GM12872 (cell line): ENCODE data around the gene TDRD9.

ENCODE experiments used
- TF ChIP-seq, protein P1 (sequence below): IDR thresholded peaks from 3 replicates; pipeline ENCODE4 v1.5.1; 2011; ENCODE audit warnings: low read depth, mild to moderate bottlenecking, low read length, moderate library complexity; ENCODE audit not compliant: insufficient read depth

The TDRD9 gene

DNA sequence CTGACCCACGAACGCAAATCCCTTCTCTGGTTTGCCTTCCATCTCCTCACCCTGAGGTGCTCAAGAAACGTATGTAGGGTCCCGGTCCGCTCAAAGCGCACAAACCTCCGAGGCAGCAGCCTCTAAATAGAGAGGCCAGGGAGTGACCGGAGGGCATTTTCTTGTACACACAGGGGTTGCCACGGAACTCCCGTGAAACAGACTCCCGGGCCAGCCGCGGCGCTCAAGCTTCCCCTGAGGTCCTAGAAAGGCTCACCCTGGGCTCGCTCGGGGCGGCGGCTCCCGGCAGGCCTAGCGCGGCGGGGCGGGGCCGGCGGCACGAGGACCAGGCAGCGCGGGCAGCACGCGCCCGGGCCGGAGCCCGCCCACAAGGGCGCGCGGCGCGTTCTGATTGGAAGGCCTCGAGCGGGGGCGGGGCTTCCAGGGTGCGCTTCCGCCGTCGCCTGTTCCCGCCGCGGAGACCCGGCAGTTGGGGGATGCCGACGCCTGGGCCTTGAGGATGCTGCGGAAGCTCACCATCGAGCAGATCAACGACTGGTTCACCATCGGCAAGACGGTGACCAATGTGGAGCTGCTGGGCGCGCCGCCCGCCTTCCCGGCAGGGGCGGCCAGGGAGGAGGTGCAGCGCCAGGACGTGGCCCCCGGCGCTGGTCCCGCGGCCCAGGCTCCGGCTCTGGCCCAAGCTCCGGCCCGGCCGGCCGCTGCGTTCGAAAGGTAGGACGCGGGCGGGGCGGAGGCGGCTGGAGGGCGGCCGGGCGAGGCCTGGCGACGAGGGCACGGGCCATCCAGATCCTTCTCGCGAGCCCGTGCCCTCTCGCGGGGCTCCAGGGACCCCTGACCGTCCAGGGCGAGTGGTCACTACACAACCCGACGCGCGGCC is at the start of gene TDRD9:
Gene TDRD9 (plus strand): TSS at position 446 of the 880 bp plus-strand sequence. CDS start 54 bp downstream, at position 500.
- TF ChIP-seq, protein P1, sequence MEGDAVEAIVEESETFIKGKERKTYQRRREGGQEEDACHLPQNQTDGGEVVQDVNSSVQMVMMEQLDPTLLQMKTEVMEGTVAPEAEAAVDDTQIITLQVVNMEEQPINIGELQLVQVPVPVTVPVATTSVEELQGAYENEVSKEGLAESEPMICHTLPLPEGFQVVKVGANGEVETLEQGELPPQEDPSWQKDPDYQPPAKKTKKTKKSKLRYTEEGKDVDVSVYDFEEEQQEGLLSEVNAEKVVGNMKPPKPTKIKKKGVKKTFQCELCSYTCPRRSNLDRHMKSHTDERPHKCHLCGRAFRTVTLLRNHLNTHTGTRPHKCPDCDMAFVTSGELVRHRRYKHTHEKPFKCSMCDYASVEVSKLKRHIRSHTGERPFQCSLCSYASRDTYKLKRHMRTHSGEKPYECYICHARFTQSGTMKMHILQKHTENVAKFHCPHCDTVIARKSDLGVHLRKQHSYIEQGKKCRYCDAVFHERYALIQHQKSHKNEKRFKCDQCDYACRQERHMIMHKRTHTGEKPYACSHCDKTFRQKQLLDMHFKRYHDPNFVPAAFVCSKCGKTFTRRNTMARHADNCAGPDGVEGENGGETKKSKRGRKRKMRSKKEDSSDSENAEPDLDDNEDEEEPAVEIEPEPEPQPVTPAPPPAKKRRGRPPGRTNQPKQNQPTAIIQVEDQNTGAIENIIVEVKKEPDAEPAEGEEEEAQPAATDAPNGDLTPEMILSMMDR = no peak

DNA sequence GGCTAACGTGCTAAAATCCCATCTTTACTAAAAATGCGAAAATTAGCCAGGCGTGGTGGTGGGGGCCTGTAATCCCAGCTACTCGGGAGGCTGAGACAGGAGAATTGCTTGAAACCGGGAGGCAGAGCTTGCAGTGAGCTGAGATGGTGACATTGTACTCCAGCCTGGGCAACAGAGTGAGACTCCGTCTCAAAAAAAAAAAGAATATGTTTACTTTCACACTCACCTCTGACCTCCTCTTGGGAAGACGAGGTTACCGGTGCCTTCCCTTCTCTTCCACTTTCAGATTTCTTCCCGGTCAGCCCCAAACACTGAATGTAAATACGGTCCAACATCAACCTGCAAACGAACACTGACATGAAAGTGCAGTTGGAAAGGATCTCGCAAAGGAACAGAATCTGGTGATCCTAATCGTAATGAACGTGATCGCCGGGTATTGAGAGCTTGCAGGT is 49.1 kb upstream of the TDRD9 start:
- TF ChIP-seq, protein P1 = no peak

DNA sequence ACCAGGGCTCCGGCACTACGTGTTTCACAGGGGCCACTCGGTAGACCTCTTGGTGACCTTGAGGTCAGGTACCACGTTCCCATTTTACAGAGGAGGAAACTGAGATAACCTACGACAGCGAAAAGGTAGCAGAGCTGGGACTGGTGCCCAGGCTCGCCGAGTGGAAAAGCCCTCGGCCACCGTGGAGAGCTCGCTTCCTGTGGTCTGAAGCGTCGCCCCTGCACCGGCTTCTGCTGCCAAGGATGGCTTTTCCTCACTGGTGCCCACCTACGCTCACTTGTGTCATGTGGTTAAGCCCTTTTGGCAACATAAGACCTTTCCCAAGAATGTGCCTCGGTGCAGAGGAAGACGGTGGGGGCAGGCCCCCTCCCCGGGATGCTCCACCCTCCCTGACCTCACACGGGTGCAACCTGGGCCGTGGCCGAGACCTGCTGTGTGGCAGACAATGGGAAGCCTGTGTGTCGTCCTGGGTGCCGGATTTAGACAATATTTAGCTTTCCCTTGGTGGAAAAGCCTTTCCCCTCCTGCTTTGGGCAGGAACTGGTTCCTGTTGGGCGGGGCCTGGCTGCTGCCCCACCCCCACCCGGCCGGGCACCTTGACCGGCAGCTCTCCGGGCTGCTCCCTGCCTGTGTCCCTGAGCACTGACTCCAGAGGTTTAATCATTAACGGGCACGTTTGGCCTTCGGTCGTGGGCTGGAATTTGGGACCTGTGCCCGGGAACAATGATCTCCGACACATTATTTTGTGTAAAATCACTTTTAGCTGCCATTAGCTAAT is 48.5 kb upstream of the TDRD9 start:
- TF ChIP-seq, protein P1 = no peak

DNA sequence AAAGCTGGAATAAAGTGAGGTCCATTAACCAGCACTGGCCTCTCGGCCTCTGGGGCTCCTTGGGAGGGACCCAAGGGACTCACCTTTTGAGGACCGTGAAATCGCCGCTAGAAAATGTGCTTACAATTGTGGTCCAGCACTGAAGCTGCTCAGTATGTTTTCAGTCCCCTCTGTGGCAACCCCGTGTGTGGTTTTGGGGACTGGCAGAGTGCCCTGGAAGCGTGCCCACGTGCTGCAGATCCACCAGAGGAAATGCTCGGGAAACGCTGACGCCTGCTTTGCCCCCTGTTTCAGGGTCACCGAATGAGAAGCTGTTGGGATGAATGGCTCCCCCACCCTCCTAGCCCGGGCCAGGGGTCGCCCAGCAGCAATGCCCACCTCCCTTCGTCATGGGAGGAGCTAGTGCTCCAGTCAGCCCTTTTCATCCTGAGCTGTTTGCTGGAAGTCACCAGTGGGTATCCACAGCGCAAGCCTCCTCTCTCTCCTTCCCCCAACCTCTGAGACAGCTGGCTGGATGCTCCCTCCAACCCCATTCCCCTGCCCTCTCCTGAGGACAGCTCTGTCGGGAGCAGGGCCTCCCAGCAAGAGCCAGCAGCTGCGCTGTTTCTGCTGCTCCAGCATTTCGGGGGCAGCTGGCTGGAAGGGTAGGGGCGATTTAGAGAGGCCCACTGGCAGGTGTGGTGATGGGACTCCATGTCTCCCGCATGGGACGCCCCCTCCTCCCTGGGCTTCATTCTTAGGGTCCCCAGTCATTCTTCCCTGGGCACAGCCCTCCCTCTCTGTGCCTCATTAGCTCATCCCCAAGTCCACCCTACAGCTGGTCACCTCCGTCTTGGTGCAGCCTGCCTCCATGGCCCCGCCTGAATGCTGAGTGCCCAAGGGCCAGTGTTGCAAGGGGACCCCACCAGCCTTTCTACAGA is 47.6 kb upstream of the TDRD9 start:
- TF ChIP-seq, protein P1 = no peak

GRCh38 chr14:103881268-103882201 is 46.7 kb upstream of the TDRD9 start:
- TF ChIP-seq, protein P1 = no peak

DNA sequence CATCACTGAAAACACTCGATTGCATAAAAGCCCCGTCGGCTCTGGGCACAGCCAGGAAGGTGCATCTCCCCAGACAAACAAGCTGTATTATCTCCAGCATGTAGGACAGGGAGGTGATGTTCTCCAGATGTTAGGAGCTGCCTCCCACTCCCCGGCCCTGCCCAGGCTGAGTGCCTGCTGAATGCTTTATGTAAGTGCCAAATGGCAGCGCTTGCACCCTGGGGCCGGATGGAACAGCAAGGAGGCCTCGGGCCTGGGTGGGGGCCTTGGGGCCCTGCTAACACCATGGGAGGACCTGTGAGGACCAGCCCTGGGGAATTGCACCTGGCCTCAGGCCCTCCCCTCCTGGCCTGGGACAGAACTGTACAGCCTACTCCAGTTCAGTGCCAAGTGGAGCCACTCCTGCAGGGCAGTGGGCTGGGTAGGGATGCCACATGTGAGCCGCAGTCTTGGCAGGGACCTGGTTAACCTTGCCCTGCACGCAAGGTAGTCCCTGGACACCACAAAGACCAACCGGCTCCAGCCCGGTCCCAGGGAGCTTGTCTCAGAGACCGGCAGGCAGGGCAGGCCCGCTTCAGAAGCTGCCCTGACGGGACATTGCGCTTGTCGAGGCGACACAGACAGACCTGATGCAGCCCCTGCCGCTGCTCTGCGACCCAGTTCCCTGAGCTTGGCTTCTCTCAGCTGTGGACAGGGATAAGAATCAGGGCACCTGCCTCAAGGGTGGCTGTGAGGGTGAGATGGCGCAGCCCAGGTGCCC is 45.6 kb upstream of the TDRD9 start:
- TF ChIP-seq, protein P1 = no peak
